ENCODE data around the gene RTP5.

RTP5 gene

DNA sequence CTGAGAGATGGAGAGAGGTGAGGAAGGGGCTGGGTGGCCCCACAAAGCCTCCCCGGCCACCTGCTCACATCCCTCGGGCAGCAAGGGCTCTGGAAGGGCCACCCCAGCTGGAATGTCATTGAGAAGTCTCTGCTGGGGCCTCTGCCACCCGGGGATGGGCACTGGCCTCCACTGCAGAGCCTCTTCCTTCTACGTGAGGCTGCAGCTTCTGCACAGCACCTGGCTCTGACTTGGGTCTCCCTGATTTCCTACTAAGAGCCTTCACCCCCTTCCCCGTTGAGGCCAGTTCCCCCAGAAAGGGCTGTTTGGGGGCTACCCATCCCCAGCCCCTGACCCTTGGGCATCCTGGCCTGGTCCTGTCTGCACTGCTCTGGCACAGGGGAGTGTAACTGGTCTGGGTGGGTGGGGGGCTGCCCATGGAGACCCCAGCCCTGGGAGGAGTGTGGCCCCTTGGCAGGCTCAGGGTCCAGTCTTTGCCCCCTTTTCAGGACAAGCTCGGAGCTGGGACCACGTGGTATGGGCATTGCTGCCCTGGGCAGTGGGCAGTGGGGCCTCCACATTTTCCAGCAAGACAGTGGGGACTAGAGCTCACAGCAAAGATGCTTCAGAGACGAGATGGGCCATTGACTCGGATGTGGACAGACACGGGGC is 16.4 kb upstream of the RTP5 start:
- Histone ChIP-seq H3K9me3 (ENCODE audit: severe bottlenecking) (no peaks in the 10 kb centered on the region), H3K27ac (ENCODE audit: poor library complexity, severe bottlenecking) (no peak overlapping the region), H3K4me1 (ENCODE audit: insufficient read depth, poor library complexity, severe bottlenecking) (no peaks in the 10 kb centered on the region), H3K4me3 (ENCODE audit: severe bottlenecking) (no peak overlapping the region), H3K27me3 (ENCODE audit: insufficient read depth, poor library complexity, severe bottlenecking) (no peaks in the 10 kb centered on the region), H3K36me3 (ENCODE audit: low read depth) (no peaks in the 10 kb centered on the region)
- DNase-seq (ENCODE audit: low spot score), result no peak
- TF ChIP-seq, protein P1, sequence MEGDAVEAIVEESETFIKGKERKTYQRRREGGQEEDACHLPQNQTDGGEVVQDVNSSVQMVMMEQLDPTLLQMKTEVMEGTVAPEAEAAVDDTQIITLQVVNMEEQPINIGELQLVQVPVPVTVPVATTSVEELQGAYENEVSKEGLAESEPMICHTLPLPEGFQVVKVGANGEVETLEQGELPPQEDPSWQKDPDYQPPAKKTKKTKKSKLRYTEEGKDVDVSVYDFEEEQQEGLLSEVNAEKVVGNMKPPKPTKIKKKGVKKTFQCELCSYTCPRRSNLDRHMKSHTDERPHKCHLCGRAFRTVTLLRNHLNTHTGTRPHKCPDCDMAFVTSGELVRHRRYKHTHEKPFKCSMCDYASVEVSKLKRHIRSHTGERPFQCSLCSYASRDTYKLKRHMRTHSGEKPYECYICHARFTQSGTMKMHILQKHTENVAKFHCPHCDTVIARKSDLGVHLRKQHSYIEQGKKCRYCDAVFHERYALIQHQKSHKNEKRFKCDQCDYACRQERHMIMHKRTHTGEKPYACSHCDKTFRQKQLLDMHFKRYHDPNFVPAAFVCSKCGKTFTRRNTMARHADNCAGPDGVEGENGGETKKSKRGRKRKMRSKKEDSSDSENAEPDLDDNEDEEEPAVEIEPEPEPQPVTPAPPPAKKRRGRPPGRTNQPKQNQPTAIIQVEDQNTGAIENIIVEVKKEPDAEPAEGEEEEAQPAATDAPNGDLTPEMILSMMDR (IDR thresholded peaks at IDR 0.05; ENCODE audit: poor library complexity, severe bottlenecking), result no peak
- ATAC-seq (ENCODE audit: low read depth), result no peak

GRCh38 chr2:241853651-241854341 is 15.7 kb upstream of the RTP5 start:
- no peaks in the 10 kb centered on the region for H3K27me3 ChIP-seq (ENCODE audit: insufficient read depth, poor library complexity, severe bottlenecking)
- no peaks in the 10 kb centered on the region for H3K4me1 ChIP-seq (ENCODE audit: insufficient read depth, poor library complexity, severe bottlenecking)
- no peaks in the 10 kb centered on the region for H3K36me3 ChIP-seq (ENCODE audit: low read depth)
- peak; percentile 58 for DNase-seq (ENCODE audit: low spot score)
- TF ChIP-seq, protein P1 (IDR thresholded peaks at IDR 0.05; ENCODE audit: poor library complexity, severe bottlenecking), result no peak
- no peaks in the 10 kb centered on the region for H3K9me3 ChIP-seq (ENCODE audit: severe bottlenecking)
- ATAC-seq (ENCODE audit: low read depth), result no peak
- no peak overlapping the region for H3K27ac ChIP-seq (ENCODE audit: poor library complexity, severe bottlenecking)
- H3K4me3 ChIP-seq (ENCODE audit: severe bottlenecking), result no peak overlapping the region

DNA sequence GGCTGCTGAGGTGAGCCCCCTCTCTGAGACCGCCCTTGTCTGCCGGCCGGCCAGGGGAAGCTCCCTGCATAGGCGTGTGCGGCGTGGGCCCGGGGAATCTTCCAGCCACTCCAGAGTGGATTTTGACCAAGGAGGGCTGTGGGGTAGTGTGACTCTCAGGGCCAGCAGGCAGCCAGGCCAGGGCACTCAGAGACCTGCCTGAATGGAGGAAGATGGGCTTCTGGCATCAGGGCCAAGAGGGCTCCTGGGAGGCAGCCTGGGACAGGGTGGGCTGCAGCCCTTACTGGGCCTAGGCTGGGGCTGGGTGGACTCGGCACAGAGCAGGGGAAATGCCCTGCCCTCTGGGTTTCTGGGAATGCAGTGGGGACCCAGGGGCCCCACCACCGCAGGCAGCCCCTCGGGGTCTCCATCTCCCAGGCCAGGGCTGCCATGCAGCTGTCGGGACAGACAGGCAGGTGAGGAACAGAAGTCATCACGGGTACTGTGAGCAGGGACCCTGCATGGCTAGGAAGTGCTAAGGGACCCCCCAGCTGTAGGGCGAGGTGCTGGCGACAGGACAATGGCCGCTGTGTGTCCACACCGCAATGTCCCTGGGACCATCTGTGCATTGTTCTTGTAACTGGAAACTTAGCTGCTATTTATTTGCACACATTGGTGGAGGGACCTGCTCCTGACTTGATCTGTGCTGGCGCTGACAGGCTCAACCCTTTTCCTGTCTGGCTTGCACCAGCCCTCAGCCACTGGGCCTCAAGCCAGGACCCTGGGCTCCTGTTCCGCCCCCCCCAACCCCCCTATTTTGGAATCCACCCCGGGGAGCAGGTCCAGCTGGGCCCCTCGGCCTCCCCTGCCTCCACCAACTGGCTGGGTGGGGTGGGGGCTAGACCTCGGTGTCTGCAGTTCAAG is 14.9 kb upstream of the RTP5 start:
- no peaks in the 10 kb centered on the region for H3K27me3 ChIP-seq (ENCODE audit: insufficient read depth, poor library complexity, severe bottlenecking)
- H3K27ac ChIP-seq (ENCODE audit: poor library complexity, severe bottlenecking), result no peak overlapping the region
- no peaks in the 10 kb centered on the region for H3K4me1 ChIP-seq (ENCODE audit: insufficient read depth, poor library complexity, severe bottlenecking)
- no peak for DNase-seq (ENCODE audit: low spot score)
- no peaks in the 10 kb centered on the region for H3K36me3 ChIP-seq (ENCODE audit: low read depth)
- no peak overlapping the region for H3K4me3 ChIP-seq (ENCODE audit: severe bottlenecking)
- TF ChIP-seq, protein P1 (IDR thresholded peaks at IDR 0.05; ENCODE audit: poor library complexity, severe bottlenecking), result no peak
- no peaks in the 10 kb centered on the region for H3K9me3 ChIP-seq (ENCODE audit: severe bottlenecking)
- ATAC-seq (ENCODE audit: low read depth), result no peak

DNA sequence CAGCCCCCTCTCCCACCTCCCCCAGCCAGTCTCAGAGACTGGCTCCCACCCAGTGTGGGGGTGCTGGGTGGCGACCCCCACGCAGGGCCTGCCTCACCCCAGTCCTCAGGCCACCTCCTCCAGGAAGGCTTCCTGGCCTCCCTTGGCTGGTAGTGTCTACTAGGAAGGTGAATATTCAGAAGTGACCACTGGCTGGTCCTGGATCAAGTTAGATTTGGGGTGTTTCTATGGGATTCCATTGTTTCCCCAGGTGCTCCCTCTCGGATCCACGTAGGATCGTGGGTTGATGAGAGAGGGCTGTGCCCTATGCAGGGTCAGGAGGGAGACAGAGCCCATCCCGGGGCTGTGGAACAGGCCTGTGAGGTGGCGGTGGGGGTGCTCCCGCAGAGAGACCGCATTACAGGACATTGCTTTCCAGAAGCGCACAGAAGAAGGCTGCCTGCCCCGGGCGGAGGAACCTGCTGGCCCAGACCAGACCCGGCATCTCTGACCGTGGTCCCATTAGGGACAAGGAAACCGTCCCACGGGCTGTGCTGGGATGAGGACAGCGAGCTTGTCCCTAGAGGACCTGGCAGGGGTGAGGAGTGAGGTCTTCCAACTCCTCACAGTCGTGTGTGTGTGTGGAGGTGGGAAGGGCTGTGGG is 14.2 kb upstream of the RTP5 start:
- Histone ChIP-seq H3K9me3 (ENCODE audit: severe bottlenecking) (no peaks in the 10 kb centered on the region), H3K4me1 (ENCODE audit: insufficient read depth, poor library complexity, severe bottlenecking) (no peaks in the 10 kb centered on the region), H3K27ac (ENCODE audit: poor library complexity, severe bottlenecking) (no peak overlapping the region), H3K4me3 (ENCODE audit: severe bottlenecking) (no peak overlapping the region), H3K27me3 (ENCODE audit: insufficient read depth, poor library complexity, severe bottlenecking) (no peaks in the 10 kb centered on the region), H3K36me3 (ENCODE audit: low read depth) (no peaks in the 10 kb centered on the region)
- DNase-seq (ENCODE audit: low spot score), result no peak
- TF ChIP-seq, protein P1 (IDR thresholded peaks at IDR 0.05; ENCODE audit: poor library complexity, severe bottlenecking), result no peak
- no peak for ATAC-seq (ENCODE audit: low read depth)

All from RWPE2 (cell line).